ENCODE measurements around the gene AGPAT1. TPM values are rescaled to one million over a fixed set of nuclear protein-coding genes. Genes with fewer than 3 reads are reported as not detected.

The AGPAT1 gene
- total and polyA plus RNA-seq, 10 donors = 13.6 to 39.7 (median 32.1) TPM

DNA sequence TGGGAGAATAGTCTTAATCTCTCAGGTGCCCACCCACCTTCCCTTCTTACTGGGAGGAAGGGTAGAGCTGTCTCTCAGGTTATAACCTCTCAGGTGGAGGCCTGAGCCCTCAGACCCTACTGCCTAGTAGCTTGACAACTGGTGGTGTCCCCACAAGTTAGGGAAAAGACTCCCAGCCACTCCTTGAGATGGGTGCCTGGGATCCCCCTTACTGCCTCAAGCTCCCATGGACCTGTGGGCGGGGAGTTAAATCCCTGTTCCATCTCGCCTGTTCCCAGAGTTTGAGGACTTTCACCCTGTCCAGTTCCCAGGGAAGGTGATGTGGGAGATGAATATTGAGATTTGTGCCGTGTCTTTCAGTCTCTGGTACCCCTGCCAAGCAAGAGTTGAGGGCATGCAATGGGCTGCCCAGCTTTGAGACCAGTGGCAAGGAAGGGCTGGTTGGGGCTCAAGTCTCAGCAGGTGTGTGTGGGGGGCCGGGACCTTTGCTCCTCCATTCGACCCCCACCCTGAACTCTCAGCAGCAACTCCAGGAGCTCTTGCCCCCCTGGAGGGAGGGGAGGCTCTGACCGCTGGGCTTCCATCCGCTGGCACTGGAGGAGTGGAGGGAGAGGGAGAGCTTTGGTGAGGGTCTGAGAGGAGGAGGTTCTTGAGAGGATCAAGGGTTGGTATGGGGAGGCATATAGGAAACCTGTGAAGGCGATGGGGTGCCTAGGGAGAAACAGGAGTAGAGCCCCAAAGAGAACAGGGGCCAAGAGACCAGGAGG, 15.2 kb upstream of the AGPAT1 start:
- H3K9me3 ChIP-seq = no peaks in the 10 kb centered on the region
- H3K36me3 ChIP-seq = peaks cover 0 to 32% (median 20%) of the 10 kb centered on the region in 6 donors
- H3K27ac ChIP-seq = peak overlapping the region; percentile 85 to 100 (median 98)
- no peak for TF ChIP-seq POLR2AphosphoS5 (IDR thresholded peaks at IDR 0.05)
- TF ChIP-seq, protein P1, sequence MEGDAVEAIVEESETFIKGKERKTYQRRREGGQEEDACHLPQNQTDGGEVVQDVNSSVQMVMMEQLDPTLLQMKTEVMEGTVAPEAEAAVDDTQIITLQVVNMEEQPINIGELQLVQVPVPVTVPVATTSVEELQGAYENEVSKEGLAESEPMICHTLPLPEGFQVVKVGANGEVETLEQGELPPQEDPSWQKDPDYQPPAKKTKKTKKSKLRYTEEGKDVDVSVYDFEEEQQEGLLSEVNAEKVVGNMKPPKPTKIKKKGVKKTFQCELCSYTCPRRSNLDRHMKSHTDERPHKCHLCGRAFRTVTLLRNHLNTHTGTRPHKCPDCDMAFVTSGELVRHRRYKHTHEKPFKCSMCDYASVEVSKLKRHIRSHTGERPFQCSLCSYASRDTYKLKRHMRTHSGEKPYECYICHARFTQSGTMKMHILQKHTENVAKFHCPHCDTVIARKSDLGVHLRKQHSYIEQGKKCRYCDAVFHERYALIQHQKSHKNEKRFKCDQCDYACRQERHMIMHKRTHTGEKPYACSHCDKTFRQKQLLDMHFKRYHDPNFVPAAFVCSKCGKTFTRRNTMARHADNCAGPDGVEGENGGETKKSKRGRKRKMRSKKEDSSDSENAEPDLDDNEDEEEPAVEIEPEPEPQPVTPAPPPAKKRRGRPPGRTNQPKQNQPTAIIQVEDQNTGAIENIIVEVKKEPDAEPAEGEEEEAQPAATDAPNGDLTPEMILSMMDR (IDR thresholded peaks at IDR 0.05 in 8 of 11, conservative IDR thresholded peaks at IDR 0.05 in 3 of 11) = no peak
- no peak for TF ChIP-seq POLR2A (IDR thresholded peaks at IDR 0.05)
- H3K27me3 ChIP-seq (replicated peaks in 1 of 7) = no peaks in the 10 kb centered on the region
- H3K4me1 ChIP-seq = peaks cover 62 to 88% (median 83%) of the 10 kb centered on the region in 6 donors
- DNase-seq = no peak
- peak overlapping the region; percentile 61 to 89 (median 73) for H3K4me3 ChIP-seq
- 60 to 76% (median 65%) methylated on average over 8 of the region's 8 CpGs for WGBS, 5 donors
- intact Hi-C loops (cut with DNase I; ENCODE audit: low total_unique reads) = loop anchor here (10.0 kb wide), 1 partner anchor 66 kb away; the partner anchor contains the start of gene ATF6B

DNA sequence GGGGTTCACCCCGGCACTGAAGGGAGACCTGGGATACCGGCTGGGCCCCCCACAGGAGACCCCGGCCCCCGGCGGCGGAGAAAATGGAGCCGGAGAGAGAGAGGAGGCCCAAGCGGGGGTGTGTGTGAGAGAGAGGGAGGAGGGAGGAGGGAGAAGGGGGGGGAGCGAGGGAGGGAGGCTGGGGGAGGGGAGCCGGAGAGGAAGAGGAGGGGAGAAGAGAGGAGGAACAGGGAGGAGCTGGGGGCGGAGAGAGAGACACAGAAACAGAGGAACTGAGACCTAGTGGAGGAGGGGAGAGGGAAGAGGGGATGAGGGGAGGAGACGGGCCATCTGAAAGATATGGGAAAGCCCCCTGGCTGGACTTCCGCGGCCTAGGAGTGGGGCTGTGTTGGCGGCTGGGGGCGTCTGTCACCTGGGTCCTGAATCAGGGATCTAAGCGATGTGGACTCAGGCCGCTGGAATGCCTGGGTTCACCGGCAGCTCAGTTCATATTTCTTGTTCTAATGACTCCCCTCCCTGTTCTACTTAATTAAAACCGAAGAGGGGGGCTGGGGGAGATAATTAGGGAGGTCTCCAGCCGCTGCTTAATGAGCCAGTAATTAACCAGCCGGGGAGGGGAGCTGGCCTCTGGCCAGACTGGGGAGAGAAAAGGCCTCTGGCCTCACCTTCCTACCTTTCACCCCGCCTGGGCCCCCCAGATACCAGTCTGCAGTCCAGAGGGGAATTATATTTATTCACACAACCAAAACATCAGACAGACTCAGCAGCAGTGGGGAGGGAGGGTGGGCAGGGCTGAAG, 14.4 kb upstream of the AGPAT1 start, which contains the start of gene PBX2:
Gene PBX2 (minus strand): TSS at position 149 of the 798 bp plus-strand sequence. CDS start 287 bp downstream, outside the sequence.
- WGBS, 5 donors = 0 to 5% (median 2%) methylated on average over 19 to 23 of the region's 23 CpGs
- peaks cover 0 to 37% (median 21%) of the 10 kb centered on the region in 6 donors for H3K36me3 ChIP-seq
- no peaks in the 10 kb centered on the region for H3K9me3 ChIP-seq
- TF ChIP-seq POLR2A (IDR thresholded peaks at IDR 0.05) (peak in 1 of 3 donors; percentile 58), POLR2AphosphoS5 (IDR thresholded peaks at IDR 0.05) (peak; percentile 72 to 92 (median 84))
- TF ChIP-seq, protein P1 (IDR thresholded peaks at IDR 0.05 in 8 of 11, conservative IDR thresholded peaks at IDR 0.05 in 3 of 11) = peak in 1 of 11 experiments; percentile 13
- peak within 1 kb of the TSS; percentile 91 to 100 (median 98) for H3K27ac ChIP-seq
- DNase-seq = peak; percentile 96
- H3K27me3 ChIP-seq (replicated peaks in 1 of 7) = no peaks in the 10 kb centered on the region
- H3K4me1 ChIP-seq = peaks cover 62 to 94% (median 83%) of the 10 kb centered on the region in 6 donors
- intact Hi-C loops (cut with DNase I; ENCODE audit: low total_unique reads) = loop anchor here (10.0 kb wide), 1 partner anchor 65 kb away; the partner anchor contains the start of gene ATF6B
- H3K4me3 ChIP-seq = peak within 1 kb of the TSS; percentile 61 to 89 (median 73)

DNA sequence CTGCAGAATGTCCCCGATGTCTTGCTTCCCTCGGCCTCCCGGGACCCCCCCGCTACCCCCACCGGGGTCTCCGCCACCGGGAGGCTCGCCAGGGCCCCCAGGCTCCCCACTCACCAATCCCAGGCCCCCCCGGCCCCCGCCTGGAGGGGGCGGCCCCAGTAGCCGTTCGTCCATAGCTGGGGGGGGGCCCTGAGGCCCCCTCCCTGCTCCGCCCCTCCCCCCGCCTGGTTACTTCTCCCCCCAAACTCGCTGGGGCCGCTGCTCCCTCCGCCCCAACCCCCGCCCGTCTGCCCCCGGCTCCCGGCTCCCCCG, 13.8 kb upstream of the AGPAT1 start:
- peak; percentile 91 for DNase-seq
- intact Hi-C loops (cut with DNase I; ENCODE audit: low total_unique reads) = loop anchor here (10.0 kb wide), 1 partner anchor 65 kb away; the partner anchor contains the start of gene ATF6B
- H3K4me1 ChIP-seq = peaks cover 57 to 94% (median 80%) of the 10 kb centered on the region in 6 donors
- H3K27me3 ChIP-seq (replicated peaks in 1 of 7) = no peaks in the 10 kb centered on the region
- no peaks in the 10 kb centered on the region for H3K9me3 ChIP-seq
- peak overlapping the region; percentile 91 to 100 (median 98) for H3K27ac ChIP-seq
- peak overlapping the region; percentile 61 to 89 (median 73) for H3K4me3 ChIP-seq
- TF ChIP-seq POLR2A (IDR thresholded peaks at IDR 0.05) (no peak), POLR2AphosphoS5 (IDR thresholded peaks at IDR 0.05) (no peak)
- TF ChIP-seq, protein P1 (IDR thresholded peaks at IDR 0.05 in 8 of 11, conservative IDR thresholded peaks at IDR 0.05 in 3 of 11) = no peak
- H3K36me3 ChIP-seq = peaks cover 0 to 38% (median 21%) of the 10 kb centered on the region in 6 donors
- 0 to 18% (median 11%) methylated on average over 5 to 23 of the region's 23 CpGs for WGBS, 5 donors

Measured in spleen (tissue), 11 donors.